ENCODE data around the gene SPTSSB.

Gene SPTSSB

DNA sequence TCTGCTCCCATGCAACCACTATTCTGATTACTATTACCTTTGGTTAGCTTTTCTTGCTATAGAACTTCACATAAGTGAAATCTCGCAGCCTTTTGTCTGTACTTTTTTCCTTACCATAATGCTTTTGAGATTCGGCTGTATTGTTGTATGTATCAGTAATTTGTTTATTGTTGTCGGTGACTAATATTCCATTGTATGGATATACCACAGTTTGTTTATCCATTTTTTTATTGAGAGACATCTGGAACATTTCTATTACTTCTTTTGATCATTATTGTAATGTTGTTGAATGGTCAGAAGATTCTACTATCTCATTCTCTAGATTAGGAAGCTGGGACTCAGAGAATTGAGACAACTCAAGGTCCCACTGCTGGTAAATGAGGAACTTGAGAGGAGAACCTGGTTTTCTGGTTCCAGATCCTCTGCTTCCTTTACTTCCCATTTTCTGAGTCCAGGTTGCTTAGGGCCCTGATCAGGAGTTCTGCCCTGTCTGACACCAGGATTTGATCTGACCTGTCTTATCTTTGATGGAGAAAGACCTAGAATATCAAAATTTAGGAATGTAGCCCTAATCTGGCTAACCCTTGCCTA, 18.2 kb upstream of the SPTSSB start:
- DNase-seq = no peak

- DNase-seq = peak; percentile 24
Observed at GRCh38 chr3:161388855-161389254, 17.5 kb upstream of the SPTSSB start.

DNA sequence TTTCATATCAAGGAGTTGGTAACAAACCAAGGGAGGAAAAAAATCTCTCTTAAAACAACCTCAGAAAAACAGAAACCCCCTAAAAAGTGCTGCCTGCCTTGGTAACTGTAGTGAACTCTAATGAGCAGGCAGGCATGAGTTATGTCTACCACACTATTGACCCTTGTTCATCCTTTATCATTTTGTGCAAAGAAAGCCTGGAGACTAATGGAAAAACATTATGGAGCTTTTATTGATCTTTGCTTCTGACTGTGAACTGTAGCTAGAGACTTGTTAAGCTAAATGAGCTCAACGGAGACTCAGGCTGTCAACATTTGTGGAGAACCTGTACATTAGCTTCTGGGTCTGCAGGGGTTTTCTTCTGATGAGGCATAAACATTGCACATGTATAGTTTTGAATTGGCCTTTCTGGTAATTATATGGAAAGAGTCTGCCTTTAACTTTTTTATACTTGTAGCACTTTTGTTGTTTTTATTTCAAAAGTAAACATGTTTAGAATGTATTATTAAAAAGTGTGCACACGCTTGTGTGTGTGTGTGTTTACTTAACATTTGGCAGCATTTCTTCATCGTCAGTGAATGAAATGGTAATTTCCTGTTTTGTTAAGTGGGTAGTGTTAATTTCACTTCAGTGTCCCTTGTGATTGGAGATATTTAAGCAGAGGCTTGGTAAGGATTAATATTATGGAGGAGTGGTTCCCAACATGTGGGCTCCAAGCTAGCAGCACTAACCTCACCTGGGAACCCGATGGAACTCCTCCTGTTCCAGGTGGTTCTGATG, 15.9 kb upstream of the SPTSSB start:
- no peak for DNase-seq

- DNase-seq = no peak
Observed at GRCh38 chr3:161372321-161373260, 1.3 kb upstream of the SPTSSB start.

- peak; percentile 5 for DNase-seq
Observed at GRCh38 chr3:161369531-161369930, 1.8 kb downstream of the SPTSSB start.

- DNase-seq = no peak
Observed at GRCh38 chr3:161366094-161366493, 5.2 kb downstream of the SPTSSB start.

DNA sequence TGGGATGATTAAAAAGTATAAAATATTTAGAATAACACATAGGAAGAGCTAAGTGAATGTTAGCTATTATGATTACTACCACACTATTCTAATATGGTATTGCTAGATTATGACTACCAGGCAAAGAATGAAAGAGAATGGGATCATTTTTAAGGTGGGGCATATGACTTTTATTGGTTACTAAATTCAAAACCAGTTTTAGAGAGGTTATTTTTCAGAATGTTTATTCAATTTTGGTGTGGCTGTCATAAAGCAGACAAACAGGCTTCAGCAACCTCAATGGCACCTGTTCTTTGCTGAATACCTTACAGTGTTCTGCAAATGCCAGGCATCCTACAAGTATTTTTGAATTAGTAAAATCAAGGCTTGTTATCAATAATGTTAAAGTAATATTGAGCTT, 12.8 kb downstream of the SPTSSB start:
- no peak for DNase-seq

DNA sequence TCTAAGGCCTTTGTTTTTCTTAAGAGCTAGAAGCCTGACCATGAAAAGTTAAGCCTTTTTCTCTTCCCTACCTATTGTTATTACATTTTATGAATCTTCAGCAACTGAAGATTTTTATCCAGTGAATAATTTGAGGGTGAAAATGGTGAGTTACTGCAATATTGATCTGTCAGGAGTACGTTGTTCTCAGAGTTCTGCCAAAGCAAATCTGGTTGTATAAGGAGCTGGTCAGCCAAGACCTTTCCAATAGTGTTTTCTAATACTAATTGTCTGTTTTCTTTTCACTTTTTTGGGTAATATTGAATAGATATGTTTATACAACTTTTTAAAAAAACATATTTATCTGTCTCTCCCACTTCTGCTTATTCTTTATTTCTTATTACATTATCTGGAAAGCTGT, 15.0 kb downstream of the SPTSSB start:
- no peak for DNase-seq

- DNase-seq = no peak
Observed at GRCh38 chr3:161355508-161355907, 15.8 kb downstream of the SPTSSB start.

GRCh38 chr3:161354554-161354953, 16.8 kb downstream of the SPTSSB start:
- no peak for DNase-seq

DNA sequence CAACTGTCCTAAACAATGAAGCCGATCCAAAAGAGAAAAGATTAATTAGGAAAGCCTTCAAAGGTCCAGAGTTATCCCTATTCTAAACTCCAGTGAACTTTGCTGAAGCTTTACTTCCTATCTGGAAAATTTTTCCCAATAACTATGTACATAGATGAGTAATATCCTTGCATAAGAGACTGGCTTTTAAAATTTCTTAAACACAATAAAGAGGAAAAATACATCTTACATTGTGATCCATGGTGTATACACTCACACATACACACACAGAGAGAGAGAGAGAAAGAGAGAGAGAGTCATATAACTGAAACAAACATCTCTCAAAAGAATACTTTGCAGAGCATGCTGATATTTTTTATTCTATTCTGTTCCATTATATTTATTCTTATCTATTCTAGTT, 20.0 kb downstream of the SPTSSB start:
- no peak for DNase-seq

DNA sequence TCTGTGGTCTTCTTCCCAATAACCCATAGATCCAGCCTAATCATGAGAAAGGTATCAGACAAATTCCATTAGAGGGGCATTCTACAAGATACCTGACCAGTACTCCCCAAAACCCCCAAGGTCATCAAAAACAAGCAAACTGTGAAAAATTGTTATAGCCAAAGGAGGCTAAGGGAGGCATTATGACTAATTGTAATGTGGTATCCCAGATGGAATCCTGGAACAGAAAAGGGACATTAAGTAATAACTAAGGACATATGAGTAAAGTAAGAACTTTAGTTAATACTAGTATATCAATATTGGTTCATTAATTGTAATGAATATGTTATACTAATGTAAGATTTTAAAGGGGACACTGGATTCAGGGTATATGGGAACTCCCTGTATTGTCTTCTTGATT, 20.4 kb downstream of the SPTSSB start:
- no peak for DNase-seq

DNA sequence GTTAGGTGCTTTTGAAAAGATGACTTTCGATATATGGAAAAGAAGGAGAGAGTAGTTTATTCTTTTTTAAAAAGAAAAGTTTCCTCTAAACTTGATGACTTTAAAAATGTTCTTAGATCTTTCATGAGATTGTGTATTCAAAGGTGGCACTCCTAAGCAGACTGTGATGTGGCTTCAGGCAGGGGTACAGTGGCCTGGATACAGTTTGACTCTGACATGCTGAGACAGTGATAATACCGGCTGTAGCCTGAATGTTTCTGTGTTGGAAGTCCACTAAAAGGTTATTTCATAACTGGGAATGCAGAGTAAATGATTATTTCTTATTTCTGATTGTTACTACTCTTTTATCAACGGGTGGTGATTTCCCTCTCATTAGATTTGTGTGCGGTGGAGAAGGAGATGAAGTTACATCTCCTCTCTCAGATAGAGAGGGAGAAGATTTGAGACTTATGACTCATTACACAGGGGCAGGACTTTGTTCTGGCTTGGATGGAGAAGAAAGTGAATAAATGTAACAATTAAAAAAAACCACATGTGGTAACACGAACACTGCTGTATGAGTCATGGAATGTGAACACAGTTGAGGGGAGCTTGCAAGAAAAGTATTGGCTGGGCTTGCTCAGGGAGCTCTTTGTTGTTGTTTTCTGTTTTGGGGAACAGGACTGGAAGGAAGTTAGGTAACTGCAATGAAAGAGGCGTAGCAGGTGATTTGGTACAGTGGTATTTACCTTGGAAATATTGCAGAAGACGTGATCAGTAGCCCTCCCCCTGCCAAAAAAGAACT, 21.6 kb downstream of the SPTSSB start:
- peak; percentile 32 for DNase-seq

DNA sequence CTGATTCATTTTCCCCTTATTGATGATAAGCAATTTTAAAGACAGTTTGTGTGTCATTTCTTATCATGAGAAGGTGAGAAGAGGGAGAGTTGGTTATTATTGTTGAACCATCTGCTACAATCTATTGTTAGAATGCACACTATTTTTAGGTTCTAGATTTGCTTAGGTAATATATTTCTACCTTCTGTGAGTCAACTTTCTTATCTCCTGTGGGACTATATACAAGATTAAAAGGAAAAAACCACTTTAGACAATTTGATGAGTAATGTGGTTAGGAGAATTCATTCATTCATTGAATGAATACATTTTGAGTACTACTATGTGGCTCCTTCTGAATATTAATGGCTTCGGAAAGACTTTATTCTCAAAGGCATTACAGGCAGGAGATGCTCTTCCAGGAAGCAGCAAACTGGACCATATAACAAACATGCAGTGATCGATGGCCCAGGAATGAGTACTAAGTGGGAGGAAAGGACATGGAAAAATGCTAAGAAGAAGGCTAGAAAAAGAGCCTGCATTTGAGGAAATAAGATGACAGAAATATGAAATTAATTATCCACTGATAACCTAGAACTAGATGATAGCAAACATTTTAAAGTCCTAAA, 22.4 kb downstream of the SPTSSB start:
- no peak for DNase-seq

DNA sequence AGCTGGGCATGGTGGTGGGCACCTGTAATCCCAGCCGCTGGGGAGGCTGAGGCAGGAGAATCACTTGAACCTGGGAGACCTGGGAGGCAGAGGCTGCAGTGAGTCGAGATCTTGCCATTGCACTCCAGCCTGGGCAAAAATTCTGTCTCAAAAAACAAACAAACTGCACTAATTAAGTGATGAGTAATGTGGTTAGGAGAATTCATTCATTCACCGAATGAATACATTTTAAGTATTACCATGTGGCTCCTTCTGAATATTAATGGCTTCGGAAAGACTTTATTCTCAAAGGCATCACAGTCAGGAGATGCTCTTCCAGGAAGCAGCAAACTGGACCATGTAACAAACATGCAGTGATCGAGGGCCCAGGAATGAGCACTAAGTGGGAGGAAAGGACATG, 23.6 kb downstream of the SPTSSB start:
- no peak for DNase-seq

- no peak for DNase-seq
Observed at GRCh38 chr3:161345023-161345422, 26.3 kb downstream of the SPTSSB start.

DNA sequence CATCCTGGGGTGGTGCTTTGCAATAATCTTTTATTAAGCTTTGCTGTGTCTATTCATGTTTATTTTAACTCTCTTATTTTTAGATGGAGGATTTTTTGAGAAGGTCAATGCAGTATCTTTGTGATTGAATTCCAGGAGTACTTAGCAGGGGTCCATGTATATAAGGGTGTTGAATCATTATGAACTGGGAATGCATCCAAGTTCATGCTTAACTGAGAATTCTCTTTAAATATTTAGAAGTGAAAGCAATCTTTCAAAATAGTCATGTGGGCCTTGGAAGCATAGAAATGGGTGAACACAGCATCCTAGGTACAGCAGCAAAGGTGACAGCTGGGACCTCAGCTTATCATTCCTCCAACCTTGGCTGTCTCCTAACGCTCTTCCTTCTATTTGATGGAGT, 27.3 kb downstream of the SPTSSB start:
- no peak for DNase-seq

DNA sequence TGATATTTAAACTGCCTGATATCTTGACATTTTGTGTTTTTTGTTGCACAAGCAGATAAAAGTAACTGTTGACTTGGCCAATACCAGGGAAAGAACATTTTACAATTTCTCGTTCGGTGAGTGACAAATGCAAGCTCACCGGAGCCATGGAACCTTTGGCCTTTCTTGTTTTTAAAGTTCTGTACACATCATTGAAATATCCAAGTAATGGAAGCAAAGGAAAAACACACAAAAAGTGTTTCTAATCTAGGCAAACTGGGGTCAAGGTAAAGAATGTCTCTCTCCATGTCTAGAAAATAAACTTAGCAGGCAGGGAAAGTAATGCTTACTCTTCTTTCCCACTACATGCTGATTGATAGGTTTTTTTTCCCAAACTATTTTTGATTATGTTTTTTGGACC, 27.8 kb downstream of the SPTSSB start:
- DNase-seq = no peak

GRCh38 chr3:161342629-161343028, 28.7 kb downstream of the SPTSSB start:
- no peak for DNase-seq

DNA sequence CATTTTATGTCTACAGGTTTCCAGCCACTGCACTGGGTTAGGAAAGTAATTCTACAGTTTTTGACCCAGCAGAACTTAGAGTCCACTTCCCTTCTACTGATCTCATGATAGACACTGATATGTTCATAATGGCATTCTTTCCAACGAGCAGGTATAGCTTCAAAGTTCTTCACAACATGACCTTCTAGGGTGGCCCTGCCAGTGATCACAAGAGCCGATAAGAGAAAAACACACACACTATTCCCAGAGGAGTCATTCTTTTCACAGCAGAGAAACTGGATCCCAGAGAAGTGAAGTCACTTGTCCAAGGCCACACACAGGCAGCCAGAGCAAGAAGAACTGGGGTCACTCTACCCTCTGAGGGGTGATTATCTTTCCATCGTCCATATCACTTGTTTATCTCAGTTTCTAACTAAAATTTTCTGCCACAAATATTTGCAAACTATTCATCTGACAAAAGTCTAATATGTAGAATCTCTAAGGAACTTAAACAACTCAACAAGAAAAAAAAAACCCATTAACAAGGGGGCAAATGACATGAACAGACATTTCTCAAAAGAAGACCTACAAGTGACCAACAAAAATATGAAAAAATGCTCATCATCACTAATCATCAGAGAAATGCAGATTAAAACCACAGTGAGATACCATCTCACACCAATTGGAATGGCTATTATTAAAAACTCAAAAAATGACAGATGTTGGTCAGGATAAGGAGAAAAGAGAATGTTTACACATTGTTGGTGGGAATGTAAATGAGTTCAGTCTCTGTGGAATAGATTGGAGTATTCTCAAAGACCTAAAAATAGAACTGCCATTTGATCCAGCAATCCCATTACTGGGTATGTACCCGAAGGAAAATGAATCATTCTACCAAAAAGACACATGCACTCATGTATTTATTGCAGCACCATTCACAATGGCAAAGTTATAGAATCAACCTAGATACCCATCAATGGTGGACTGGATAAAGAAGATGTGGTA, 31.5 kb downstream of the SPTSSB start:
- no peak for DNase-seq

DNA sequence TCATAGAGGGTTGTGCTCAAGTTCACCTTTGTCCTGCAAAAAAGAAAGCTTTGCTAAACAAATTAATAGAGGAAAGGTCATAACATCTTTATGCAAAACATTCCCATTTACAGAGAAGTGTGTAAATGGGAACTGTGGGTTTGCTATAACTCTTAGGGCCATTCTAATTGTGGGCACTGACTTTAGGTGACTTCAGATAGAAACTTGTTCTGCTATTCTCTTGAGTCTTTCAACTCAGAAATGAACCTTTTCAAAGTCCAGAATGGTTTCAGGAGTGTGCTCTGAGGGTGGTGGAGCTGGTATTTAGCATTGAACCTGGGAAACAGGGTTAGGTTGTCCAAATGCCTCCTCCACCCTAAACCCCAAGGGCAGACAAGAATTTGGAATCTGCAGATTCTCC, 34.0 kb downstream of the SPTSSB start:
- no peak for DNase-seq

Measured in OCI-M1 (cell line).